SH-SY5Y (cell line): ENCODE data around the gene TRABD2B.

ENCODE experiments used
- GATA2 ChIP-seq: IDR thresholded peaks from 2 replicates; pipeline ENCODE4 v1.6.1; 2011; ENCODE audit warnings: mild to moderate bottlenecking, low read depth, low read length
- GATA3 ChIP-seq: IDR thresholded peaks from 2 replicates; pipeline ENCODE4 v1.6.1; 2011; ENCODE audit warnings: low read depth, mild to moderate bottlenecking, low read length, moderate library complexity

DNA sequence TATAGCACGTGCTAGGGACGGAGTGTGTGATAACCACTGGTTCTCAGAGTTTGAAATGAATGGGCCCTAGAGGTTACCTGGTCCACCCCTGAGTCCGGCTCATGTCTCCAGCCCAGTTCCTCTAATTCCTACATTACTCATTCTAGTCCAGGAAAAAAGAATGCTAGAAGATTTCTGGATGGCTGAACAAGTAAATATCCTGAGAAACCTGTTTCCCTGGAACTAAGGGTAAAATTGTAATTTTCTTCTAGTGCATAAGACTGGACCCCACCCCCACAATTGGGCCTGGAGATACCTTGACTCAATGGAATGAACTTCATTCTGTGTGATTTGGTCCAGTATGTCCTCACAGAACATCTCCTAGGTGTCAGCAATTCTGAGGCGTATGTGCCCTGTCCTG is 208.4 kb downstream of the TRABD2B start:
- TF ChIP-seq GATA2 (no peak), GATA3 (no peak)
